Measurements from ENCODE around the gene SMAD3. TPM values are rescaled to one million over a fixed set of nuclear protein-coding genes. Genes with fewer than 3 reads are reported as not detected.

Gene SMAD3
- total RNA-seq, 3 donors from 2014 or later = 23.2 to 25.7 (median 24.4) TPM

- no peak for DNase-seq
- H3K36me3 Mint-ChIP-seq (ENCODE audit: insufficient read depth) = peaks cover 45% of the 10 kb centered on the region
- H3K4me3 Mint-ChIP-seq = no peak overlapping the region
- H3K9me3 Mint-ChIP-seq = no peaks in the 10 kb centered on the region
- H3K27me3 Mint-ChIP-seq (ENCODE audit: low read depth) = no peaks in the 10 kb centered on the region
- H3K4me1 Mint-ChIP-seq (ENCODE audit: low read depth) = no peaks in the 10 kb centered on the region
- ATAC-seq = no peak
Measured at GRCh38 chr15:67192185-67192820, 126.9 kb downstream of the SMAD3 start.

DNA sequence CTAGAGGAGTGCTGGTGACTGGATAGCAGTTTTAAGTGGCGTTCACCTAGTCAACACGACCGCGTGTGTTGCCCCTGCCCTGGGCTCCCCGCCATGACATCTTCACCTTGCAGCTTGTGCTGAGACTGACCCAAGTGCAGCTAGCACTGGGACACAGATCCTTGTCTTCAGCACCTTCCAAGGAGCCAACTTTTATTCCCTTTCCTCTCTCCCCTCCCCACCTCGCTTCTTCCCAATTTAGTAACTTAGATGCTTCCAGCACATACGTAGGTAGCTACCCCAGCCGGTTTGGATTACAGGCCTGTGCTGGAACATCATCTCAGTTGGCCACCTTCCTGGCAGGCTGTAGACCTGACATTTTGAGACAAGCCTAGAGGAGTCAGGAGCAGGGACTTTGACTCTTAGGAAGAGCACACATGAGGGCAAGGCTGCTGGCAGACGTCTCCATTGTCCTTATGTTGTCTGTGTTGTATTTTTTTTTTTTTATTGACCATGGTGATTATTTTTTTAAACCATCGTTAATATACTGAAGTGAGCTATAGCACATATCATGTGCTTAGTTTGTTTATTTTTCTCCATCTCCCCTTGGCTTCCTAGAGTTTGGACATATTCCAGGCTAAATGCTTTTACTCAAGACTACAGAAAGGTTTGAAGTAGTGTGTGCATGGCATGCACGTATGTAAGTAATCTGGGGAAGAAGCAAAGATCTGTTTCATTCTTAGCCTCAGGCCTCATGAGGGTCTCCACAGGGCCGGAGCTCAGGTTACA is 128.0 kb downstream of the SMAD3 start:
- peaks cover 6% of the 10 kb centered on the region for H3K4me1 Mint-ChIP-seq (ENCODE audit: low read depth)
- no peaks in the 10 kb centered on the region for H3K9me3 Mint-ChIP-seq
- ATAC-seq (no peak), DNase-seq (no peak)
- H3K4me3 Mint-ChIP-seq = no peak overlapping the region
- peaks cover 47% of the 10 kb centered on the region for H3K36me3 Mint-ChIP-seq (ENCODE audit: insufficient read depth)
- H3K27me3 Mint-ChIP-seq (ENCODE audit: low read depth) = no peaks in the 10 kb centered on the region

DNA sequence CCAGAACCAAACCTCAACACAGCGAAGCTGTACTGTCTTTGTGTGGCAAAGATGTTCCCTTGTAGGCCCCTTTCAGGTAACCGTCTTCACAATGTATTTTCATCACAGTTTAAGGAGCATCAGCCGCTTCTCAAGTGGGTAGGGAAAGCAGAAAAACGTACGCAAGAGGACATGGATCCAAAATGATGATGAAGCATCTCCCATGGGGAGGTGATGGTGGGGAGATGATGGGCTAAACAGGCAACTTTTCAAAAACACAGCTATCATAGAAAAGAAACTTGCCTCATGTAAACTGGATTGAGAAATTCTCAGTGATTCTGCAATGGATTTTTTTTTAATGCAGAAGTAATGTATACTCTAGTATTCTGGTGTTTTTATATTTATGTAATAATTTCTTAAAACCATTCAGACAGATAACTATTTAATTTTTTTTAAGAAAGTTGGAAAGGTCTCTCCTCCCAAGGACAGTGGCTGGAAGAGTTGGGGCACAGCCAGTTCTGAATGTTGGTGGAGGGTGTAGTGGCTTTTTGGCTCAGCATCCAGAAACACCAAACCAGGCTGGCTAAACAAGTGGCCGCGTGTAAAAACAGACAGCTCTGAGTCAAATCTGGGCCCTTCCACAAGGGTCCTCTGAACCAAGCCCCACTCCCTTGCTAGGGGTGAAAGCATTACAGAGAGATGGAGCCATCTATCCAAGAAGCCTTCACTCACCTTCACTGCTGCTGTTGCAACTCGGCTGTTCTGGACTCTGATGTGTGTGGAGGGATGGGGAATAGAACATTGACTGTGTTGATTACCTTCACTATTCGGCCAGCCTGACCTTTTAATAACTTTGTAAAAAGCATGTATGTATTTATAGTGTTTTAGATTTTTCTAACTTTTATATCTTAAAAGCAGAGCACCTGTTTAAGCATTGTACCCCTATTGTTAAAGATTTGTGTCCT is 129.0 kb downstream of the SMAD3 start:
- H3K36me3 Mint-ChIP-seq (ENCODE audit: insufficient read depth) = peaks cover 42% of the 10 kb centered on the region

DNA sequence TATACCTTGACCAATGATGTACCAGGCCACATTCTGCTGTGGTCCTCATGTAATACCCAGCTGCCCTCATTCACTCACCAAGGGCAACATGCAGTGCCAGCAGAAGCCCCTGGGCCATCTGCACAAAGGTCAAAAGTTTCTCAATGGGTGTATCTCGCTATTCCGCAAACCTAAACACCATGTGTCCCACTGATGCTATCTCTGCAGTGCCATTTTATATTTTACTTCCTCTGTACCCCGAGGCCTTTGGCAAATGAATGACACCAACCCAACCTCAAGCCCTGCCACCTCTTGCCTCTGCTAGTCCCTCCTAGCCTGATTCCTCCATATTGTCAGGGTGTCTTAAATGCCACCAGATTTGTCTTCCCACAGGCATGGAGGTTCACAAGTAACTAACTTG is 129.9 kb downstream of the SMAD3 start:
- Mint-ChIP-seq H3K4me3 (no peak overlapping the region), H3K27me3 (ENCODE audit: low read depth) (no peaks in the 10 kb centered on the region), H3K9me3 (no peaks in the 10 kb centered on the region), H3K4me1 (ENCODE audit: low read depth) (peaks cover 12% of the 10 kb centered on the region), H3K36me3 (ENCODE audit: insufficient read depth) (peaks cover 46% of the 10 kb centered on the region)
- DNase-seq = no peak
- ATAC-seq = no peak

More for the DNA sequence above, 129.0 kb downstream of the SMAD3 start:
- DNase-seq (no peak), ATAC-seq (no peak)
- Mint-ChIP-seq H3K4me1 (ENCODE audit: low read depth) (peaks cover 10% of the 10 kb centered on the region), H3K9me3 (no peaks in the 10 kb centered on the region), H3K27me3 (ENCODE audit: low read depth) (no peaks in the 10 kb centered on the region), H3K4me3 (no peak overlapping the region)

GRCh38 chr15:67196222-67196621 is 130.8 kb downstream of the SMAD3 start:
- no peak for DNase-seq
- H3K27me3 Mint-ChIP-seq (ENCODE audit: low read depth) = no peaks in the 10 kb centered on the region
- peaks cover 45% of the 10 kb centered on the region for H3K36me3 Mint-ChIP-seq (ENCODE audit: insufficient read depth)
- H3K9me3 Mint-ChIP-seq = no peaks in the 10 kb centered on the region
- H3K4me3 Mint-ChIP-seq = no peak overlapping the region
- no peak for ATAC-seq
- H3K4me1 Mint-ChIP-seq (ENCODE audit: low read depth) = peaks cover 12% of the 10 kb centered on the region

GRCh38 chr15:67196672-67197363 is 131.4 kb downstream of the SMAD3 start:
- peaks cover 50% of the 10 kb centered on the region for H3K36me3 Mint-ChIP-seq (ENCODE audit: insufficient read depth)
- no peak for DNase-seq
- H3K4me1 Mint-ChIP-seq (ENCODE audit: low read depth) = peaks cover 12% of the 10 kb centered on the region
- no peaks in the 10 kb centered on the region for H3K27me3 Mint-ChIP-seq (ENCODE audit: low read depth)
- ATAC-seq = no peak
- H3K4me3 Mint-ChIP-seq = no peak overlapping the region
- no peaks in the 10 kb centered on the region for H3K9me3 Mint-ChIP-seq

DNA sequence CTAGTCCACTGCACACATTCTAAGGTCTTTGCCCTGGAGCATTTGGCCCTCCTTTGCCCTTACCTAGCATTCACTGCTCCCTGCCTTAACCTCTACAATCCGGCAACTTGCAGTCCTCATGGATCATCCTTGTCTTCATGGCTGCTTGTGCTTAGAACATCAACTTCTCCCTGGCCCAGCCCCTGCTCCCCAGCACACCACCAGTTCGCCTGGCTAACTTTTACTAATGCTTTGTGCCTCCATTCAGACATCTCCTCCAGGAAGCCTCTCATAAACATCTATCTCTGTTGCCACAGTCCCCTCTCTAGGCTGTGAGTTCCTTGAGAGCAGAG is 131.9 kb downstream of the SMAD3 start:
- H3K4me3 Mint-ChIP-seq = no peak overlapping the region
- peaks cover 48% of the 10 kb centered on the region for H3K36me3 Mint-ChIP-seq (ENCODE audit: insufficient read depth)
- DNase-seq (no peak), ATAC-seq (no peak)
- no peaks in the 10 kb centered on the region for H3K9me3 Mint-ChIP-seq
- no peaks in the 10 kb centered on the region for H3K27me3 Mint-ChIP-seq (ENCODE audit: low read depth)
- peaks cover 12% of the 10 kb centered on the region for H3K4me1 Mint-ChIP-seq (ENCODE audit: low read depth)

DNA sequence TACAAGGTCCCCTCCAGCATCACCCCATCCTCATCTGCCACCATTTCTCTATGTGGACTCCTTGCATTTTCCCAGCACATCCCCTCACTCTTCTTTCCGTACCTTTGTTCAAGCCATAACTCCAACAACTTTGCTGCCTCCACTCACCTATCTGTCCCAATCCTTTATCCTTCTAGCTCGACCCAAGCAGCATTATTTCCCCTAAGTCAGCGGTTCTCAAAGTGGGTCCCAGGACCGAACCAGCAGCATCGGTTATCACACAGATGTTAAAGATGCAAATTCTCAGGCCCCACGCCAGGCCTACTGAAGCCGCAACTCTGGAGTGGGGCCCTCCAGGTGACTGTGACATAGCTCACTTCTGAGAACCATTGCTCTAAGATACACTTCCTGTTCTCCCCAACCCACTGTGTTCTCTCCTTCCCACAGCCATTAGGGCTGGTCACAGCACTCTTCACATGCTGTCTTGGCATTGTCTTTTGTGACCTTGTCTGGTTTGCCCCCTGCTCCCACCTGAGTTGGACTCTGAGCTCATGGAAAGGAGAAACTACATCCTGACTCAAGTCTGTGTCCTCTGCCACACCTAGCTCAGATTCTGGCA is 132.9 kb downstream of the SMAD3 start:
- ATAC-seq (peak; percentile 37 to 55), DNase-seq (no peak)
- Mint-ChIP-seq H3K27me3 (ENCODE audit: low read depth) (no peaks in the 10 kb centered on the region), H3K36me3 (ENCODE audit: insufficient read depth) (peaks cover 50% of the 10 kb centered on the region), H3K9me3 (no peaks in the 10 kb centered on the region), H3K4me3 (no peak overlapping the region), H3K4me1 (ENCODE audit: low read depth) (peaks cover 12% of the 10 kb centered on the region)

DNA sequence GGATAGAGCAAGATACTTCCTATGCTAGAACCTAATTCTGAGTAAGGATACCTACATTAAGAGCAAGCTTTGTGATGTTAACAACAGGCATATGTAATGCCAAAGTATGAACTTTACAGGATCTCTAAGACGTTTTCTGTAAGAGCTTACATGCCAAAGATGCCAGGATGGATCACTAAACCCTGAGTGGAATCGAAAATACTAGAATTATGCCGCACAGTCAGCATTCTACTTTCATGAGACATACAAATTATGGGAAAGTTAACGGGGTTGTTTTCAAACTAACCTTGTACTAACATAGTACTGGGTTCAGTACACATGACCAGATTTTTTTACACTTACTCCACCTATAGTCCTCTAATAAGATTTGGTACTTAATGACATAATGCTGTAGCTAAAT is 134.0 kb downstream of the SMAD3 start:
- H3K27me3 Mint-ChIP-seq (ENCODE audit: low read depth) = no peaks in the 10 kb centered on the region
- no peak overlapping the region for H3K4me3 Mint-ChIP-seq
- DNase-seq = no peak
- ATAC-seq = no peak
- peaks cover 47% of the 10 kb centered on the region for H3K36me3 Mint-ChIP-seq (ENCODE audit: insufficient read depth)
- peaks cover 12% of the 10 kb centered on the region for H3K4me1 Mint-ChIP-seq (ENCODE audit: low read depth)
- no peaks in the 10 kb centered on the region for H3K9me3 Mint-ChIP-seq

DNA sequence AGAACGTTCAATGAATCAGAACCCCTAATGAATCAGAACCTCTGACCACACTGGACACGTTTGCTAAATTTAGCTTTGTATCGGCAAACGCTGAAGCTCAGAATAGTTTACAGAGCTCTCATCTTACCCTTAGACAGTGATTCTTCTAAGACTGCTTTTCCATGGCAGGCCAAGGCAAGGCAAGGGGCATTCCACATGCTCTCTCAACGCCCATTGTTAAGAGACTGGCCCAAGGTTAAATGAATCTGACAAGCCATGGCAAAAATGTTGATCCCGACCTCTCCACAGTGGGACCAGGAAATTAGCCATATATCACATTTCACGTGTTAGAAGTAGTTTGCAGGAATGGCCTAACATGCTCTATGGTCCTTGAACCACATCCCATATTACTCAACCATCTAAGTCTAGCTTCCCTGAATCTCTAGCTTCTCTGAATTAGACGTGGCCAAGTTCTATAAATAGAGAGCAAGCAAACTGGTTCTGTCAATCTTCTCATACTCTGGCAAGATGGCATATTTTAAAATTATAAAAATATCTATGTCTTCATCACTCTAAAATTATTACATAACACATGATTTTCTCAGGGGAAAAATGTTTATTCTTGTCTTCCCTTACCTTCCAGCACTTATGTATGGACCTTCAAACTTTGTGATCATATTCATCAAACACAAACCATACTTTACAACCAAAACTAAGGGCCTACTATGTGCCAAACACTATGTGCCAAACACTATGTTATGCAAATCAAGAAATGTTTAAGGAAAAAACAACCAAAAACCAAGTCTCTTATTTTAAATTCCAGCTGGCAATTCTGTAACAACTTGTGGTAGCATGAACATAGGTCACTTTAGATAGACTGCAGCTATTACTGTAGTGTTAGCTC is 134.7 kb downstream of the SMAD3 start:
- DNase-seq = no peak
- Mint-ChIP-seq H3K4me3 (no peak overlapping the region), H3K36me3 (ENCODE audit: insufficient read depth) (peaks cover 49% of the 10 kb centered on the region), H3K9me3 (no peaks in the 10 kb centered on the region), H3K27me3 (ENCODE audit: low read depth) (no peaks in the 10 kb centered on the region), H3K4me1 (ENCODE audit: low read depth) (peaks cover 12% of the 10 kb centered on the region)
- no peak for ATAC-seq

DNA sequence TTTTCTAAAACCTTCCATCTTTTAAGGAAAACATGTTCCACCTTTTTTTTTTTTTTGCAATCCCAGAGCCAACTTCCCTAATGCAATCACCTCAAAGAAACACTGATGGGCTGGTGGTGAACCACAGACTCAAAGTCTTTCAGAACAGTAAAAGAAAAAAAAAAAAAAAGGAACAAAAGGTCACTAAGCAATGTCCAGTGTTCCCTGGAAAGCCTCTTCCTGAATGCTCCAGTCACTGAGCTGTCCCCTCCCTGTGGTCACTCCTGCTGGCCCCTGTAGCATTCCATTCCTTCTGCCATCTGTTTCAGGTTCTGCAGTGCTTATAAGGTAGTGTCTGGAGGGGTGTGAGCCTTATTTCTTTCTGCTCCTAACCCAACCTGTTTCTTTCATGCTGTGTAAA is 135.7 kb downstream of the SMAD3 start:
- H3K36me3 Mint-ChIP-seq (ENCODE audit: insufficient read depth) = peaks cover 54% of the 10 kb centered on the region
- ATAC-seq = no peak
- peaks cover 12% of the 10 kb centered on the region for H3K4me1 Mint-ChIP-seq (ENCODE audit: low read depth)

DNA sequence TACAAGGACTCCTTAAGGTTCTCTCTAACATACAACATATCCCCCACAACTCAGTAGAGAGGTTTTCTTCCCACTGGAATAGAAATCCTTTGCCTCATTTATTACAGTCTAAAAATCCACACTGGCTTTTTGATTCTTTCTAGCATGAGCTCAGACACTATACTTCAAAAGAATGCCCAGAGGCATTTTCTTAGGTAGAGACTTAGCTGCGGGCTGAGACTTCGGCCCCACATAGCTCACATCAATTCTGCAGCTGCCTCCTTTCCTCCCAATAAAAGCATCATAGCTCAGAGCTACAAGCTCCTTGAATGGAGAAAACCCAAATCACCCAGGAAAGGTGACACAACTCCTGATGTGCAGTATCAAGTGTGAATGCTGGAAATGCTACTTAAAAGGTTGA is 136.7 kb downstream of the SMAD3 start:
- ATAC-seq (no peak), DNase-seq (no peak)
- no peaks in the 10 kb centered on the region for H3K9me3 Mint-ChIP-seq
- H3K27me3 Mint-ChIP-seq (ENCODE audit: low read depth) = no peaks in the 10 kb centered on the region
- no peak overlapping the region for H3K4me3 Mint-ChIP-seq
- peaks cover 12% of the 10 kb centered on the region for H3K4me1 Mint-ChIP-seq (ENCODE audit: low read depth)
- H3K36me3 Mint-ChIP-seq (ENCODE audit: insufficient read depth) = peaks cover 51% of the 10 kb centered on the region

More for the DNA sequence above, 135.7 kb downstream of the SMAD3 start:
- Mint-ChIP-seq H3K4me3 (no peak overlapping the region), H3K9me3 (no peaks in the 10 kb centered on the region), H3K27me3 (ENCODE audit: low read depth) (no peaks in the 10 kb centered on the region)
- no peak for DNase-seq

GRCh38 chr15:67202991-67203390 is 137.6 kb downstream of the SMAD3 start:
- DNase-seq = no peak
- Mint-ChIP-seq H3K4me1 (ENCODE audit: low read depth) (peaks cover 10% of the 10 kb centered on the region), H3K4me3 (no peak overlapping the region), H3K27me3 (ENCODE audit: low read depth) (no peaks in the 10 kb centered on the region), H3K36me3 (ENCODE audit: insufficient read depth) (peaks cover 52% of the 10 kb centered on the region), H3K9me3 (no peaks in the 10 kb centered on the region)
- no peak for ATAC-seq
